Measurements from ENCODE around the gene TCHP. TPM values are rescaled to one million over a fixed set of nuclear protein-coding genes. Genes with fewer than 3 reads are reported as not detected.
A peak's percentile ranks its signal among the peaks of the same experiment; 100 is the strongest.

Gene TCHP
- total and polyA plus RNA-seq, 2 donors (not counting 1 experiment from before 2014, with no cell fraction given) = 13.4 to 29.4 TPM

DNA sequence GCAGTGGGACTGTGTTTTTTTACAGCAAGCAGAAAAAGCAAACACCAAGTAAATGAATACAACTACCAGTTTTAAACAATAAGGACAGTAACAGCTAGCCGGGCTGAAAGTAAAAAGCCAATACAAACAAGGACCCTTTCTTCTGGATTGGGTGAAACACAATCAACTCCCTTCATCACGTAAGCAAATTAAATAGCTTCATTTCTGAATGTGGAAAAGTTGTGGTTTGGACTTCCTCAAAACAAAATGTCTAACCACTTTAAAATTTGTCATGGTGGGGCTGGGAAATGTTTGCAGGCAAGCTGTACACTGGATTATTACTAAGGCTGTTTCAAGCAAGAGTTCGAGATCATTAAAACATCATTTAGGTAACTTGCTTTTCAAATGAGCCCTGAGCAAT lies 47.4 kb downstream of the TCHP start:
- Histone ChIP-seq H2AFZ (ENCODE audit: insufficient read depth, low read depth, low read length, poor library complexity, severe bottlenecking) (no peak overlapping the region), H3K27me3 (replicated peaks in 1 of 4; ENCODE audit: control extremely low read depth in 1 of 4, control insufficient read depth in 3 of 4, insufficient read depth in 4 of 4, low read length in 3 of 4) (no peaks in the 10 kb centered on the region), H3K27ac (ENCODE audit: low read length in 2 of 2) (peak overlapping the region in 1 of 2 donors; percentile 61), H3K36me3 (replicated peaks in 1 of 2; ENCODE audit: control extremely low read depth in 1 of 2, control insufficient read depth in 1 of 2, extremely low read depth in 1 of 2, insufficient read depth in 2 of 2, low read length in 1 of 2) (peaks cover 29 to 72% of the 10 kb centered on the region in 2 experiments), H3K79me2 (ENCODE audit: control insufficient read depth, insufficient read depth, low read length) (no peaks in the 10 kb centered on the region), H3K9me3 (ENCODE audit: control extremely low read depth in 1 of 3, control insufficient read depth in 2 of 3, insufficient read depth in 1 of 3, low read length in 2 of 3) (no peaks in the 10 kb centered on the region), H3K4me2 (replicated peaks; ENCODE audit: low read depth, low read length, poor library complexity, severe bottlenecking) (peak overlapping the region; percentile 20), H3K4me1 (ENCODE audit: control insufficient read depth in 2 of 2, insufficient read depth in 2 of 2, low read length in 2 of 2) (peaks cover 19 to 20% of the 10 kb centered on the region in 2 donors), H3K4me3 (ENCODE audit: control extremely low read depth in 1 of 5, extremely low read depth in 1 of 5, insufficient read depth in 1 of 5, low read depth in 2 of 5, low read length in 4 of 5) (no peak overlapping the region), H4K20me1 (ENCODE audit: control insufficient read depth, insufficient read depth, low read length, poor library complexity, severe bottlenecking) (no peaks in the 10 kb centered on the region), H3K9ac (ENCODE audit: low read length) (no peak overlapping the region)
- peak overlapping the region; percentile 69 for H3K27ac Mint-ChIP-seq
- CTCF ChIA-PET = interaction anchor here (1.2 to 1.3 kb wide), 2 partner anchors 19 to 94 kb away, joined by 3 to 6 read pairs; no protein-coding TSS in a partner anchor
- ATAC-seq (ENCODE audit: low read depth) (no peak), DNase-seq (no peak)
- no peak for TF ChIP-seq EZH2 (IDR thresholded peaks at IDR 0.05; ENCODE audit: borderline replicate concordance, insufficient read depth, low read depth, low read length, poor library complexity, severe bottlenecking)
- TF ChIP-seq, protein P1, sequence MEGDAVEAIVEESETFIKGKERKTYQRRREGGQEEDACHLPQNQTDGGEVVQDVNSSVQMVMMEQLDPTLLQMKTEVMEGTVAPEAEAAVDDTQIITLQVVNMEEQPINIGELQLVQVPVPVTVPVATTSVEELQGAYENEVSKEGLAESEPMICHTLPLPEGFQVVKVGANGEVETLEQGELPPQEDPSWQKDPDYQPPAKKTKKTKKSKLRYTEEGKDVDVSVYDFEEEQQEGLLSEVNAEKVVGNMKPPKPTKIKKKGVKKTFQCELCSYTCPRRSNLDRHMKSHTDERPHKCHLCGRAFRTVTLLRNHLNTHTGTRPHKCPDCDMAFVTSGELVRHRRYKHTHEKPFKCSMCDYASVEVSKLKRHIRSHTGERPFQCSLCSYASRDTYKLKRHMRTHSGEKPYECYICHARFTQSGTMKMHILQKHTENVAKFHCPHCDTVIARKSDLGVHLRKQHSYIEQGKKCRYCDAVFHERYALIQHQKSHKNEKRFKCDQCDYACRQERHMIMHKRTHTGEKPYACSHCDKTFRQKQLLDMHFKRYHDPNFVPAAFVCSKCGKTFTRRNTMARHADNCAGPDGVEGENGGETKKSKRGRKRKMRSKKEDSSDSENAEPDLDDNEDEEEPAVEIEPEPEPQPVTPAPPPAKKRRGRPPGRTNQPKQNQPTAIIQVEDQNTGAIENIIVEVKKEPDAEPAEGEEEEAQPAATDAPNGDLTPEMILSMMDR (IDR thresholded peaks at IDR 0.05) = no peak
- H3K27me3 Mint-ChIP-seq = no peaks in the 10 kb centered on the region
- H3K4me3 Mint-ChIP-seq = no peak overlapping the region
- intact Hi-C loops (cut with micrococcal nuclease) = no loop called here
- 0% methylated on average over 1 of the region's 3 CpGs for WGBS (ENCODE audit: insufficient coverage)
- H3K4me1 Mint-ChIP-seq = peaks cover 29% of the 10 kb centered on the region
- POLR2A ChIA-PET = interaction anchor here (0.6 to 1.2 kb wide), 2 partner anchors 28 to 484 kb away, joined by 3 to 5 read pairs; no protein-coding TSS in a partner anchor
- no peaks in the 10 kb centered on the region for H3K9me3 Mint-ChIP-seq (ENCODE audit: insufficient read depth)

DNA sequence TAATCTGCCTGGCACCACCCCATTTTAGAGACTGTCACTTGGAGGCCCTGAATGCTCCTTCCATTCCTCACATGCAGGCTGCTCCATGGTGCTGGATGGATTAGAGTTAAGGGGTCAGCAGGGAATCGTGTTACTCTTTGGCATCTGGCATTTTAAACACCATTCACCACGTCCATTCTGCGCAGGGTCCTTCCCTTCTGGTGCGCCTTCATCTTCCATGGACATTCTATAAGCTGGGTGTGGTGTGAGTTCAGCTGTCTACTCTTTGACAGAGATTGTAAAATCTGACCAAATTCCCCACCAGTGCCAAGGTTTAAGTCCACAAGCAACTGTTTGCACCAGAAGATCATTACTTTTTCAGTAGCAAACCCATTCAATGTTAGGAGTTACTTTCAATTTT lies 48.3 kb downstream of the TCHP start:
- Histone ChIP-seq H3K27me3 (replicated peaks in 1 of 4; ENCODE audit: control extremely low read depth in 1 of 4, control insufficient read depth in 3 of 4, insufficient read depth in 4 of 4, low read length in 3 of 4) (no peaks in the 10 kb centered on the region), H2AFZ (ENCODE audit: insufficient read depth, low read depth, low read length, poor library complexity, severe bottlenecking) (no peak overlapping the region), H3K79me2 (ENCODE audit: control insufficient read depth, insufficient read depth, low read length) (no peaks in the 10 kb centered on the region), H3K36me3 (replicated peaks in 1 of 2; ENCODE audit: control extremely low read depth in 1 of 2, control insufficient read depth in 1 of 2, extremely low read depth in 1 of 2, insufficient read depth in 2 of 2, low read length in 1 of 2) (peaks cover 29 to 80% of the 10 kb centered on the region in 2 experiments), H3K9me3 (ENCODE audit: control extremely low read depth in 1 of 3, control insufficient read depth in 2 of 3, insufficient read depth in 1 of 3, low read length in 2 of 3) (no peaks in the 10 kb centered on the region), H3K4me1 (ENCODE audit: control insufficient read depth in 2 of 2, insufficient read depth in 2 of 2, low read length in 2 of 2) (peaks cover 21 to 25% of the 10 kb centered on the region in 2 donors), H3K27ac (ENCODE audit: low read length in 2 of 2) (peak overlapping the region in 1 of 2 donors; percentile 61), H3K9ac (ENCODE audit: low read length) (no peak overlapping the region), H3K4me2 (replicated peaks; ENCODE audit: low read depth, low read length, poor library complexity, severe bottlenecking) (no peak overlapping the region), H4K20me1 (ENCODE audit: control insufficient read depth, insufficient read depth, low read length, poor library complexity, severe bottlenecking) (no peaks in the 10 kb centered on the region), H3K4me3 (ENCODE audit: control extremely low read depth in 1 of 5, extremely low read depth in 1 of 5, insufficient read depth in 1 of 5, low read depth in 2 of 5, low read length in 4 of 5) (no peak overlapping the region)
- Mint-ChIP-seq H3K4me1 (peaks cover 35% of the 10 kb centered on the region), H3K9me3 (ENCODE audit: insufficient read depth) (no peaks in the 10 kb centered on the region), H3K27ac (peak overlapping the region; percentile 33), H3K4me3 (no peak overlapping the region), H3K27me3 (no peaks in the 10 kb centered on the region)
- intact Hi-C loops (cut with micrococcal nuclease) = no loop called here
- TF ChIP-seq, protein P1 (IDR thresholded peaks at IDR 0.05) = no peak
- no peak for TF ChIP-seq EZH2 (IDR thresholded peaks at IDR 0.05; ENCODE audit: borderline replicate concordance, insufficient read depth, low read depth, low read length, poor library complexity, severe bottlenecking)
- ChIA-PET CTCF (no interaction called here), POLR2A (no interaction called here)
- WGBS (ENCODE audit: insufficient coverage) = no CpG with 5 or more reads among the region's 4 CpGs
- ATAC-seq (ENCODE audit: low read depth) (no peak), DNase-seq (no peak)
